ENCODE data around the gene TMEM270.
"Not testable (repeated sequence)": the region's sequence is repeated elsewhere in the genome, so short reads cannot be mapped to it uniquely, and the experiment has no call there.

TMEM270 gene

GRCh38 chr7:73860859-73861258, at the start of gene TMEM270:
Gene TMEM270 (plus strand): TSS chr7:73861159. CDS start chr7:73861195, 36 bp downstream.
- H3K27ac ChIP-seq (ENCODE audit: low read depth, low read length) = no peak within 1 kb of the TSS
- no peaks in the 10 kb centered on the region for H3K79me2 ChIP-seq (ENCODE audit: control insufficient read depth, insufficient read depth, low read length, unreplicated experiment)
- H2AFZ ChIP-seq (ENCODE audit: low read length, unreplicated experiment) = no peak within 1 kb of the TSS
- H3K4me1 ChIP-seq (ENCODE audit: control insufficient read depth, insufficient read depth, low read length, unreplicated experiment) = no peaks in the 10 kb centered on the region
- no peaks in the 10 kb centered on the region for H3K27me3 ChIP-seq (ENCODE audit: insufficient read depth, low read length)
- H3K36me3 ChIP-seq (ENCODE audit: insufficient read depth, low read length) = no peaks in the 10 kb centered on the region
- no peak within 1 kb of the TSS for H3K4me3 ChIP-seq (ENCODE audit: low read depth, low read length)

DNA sequence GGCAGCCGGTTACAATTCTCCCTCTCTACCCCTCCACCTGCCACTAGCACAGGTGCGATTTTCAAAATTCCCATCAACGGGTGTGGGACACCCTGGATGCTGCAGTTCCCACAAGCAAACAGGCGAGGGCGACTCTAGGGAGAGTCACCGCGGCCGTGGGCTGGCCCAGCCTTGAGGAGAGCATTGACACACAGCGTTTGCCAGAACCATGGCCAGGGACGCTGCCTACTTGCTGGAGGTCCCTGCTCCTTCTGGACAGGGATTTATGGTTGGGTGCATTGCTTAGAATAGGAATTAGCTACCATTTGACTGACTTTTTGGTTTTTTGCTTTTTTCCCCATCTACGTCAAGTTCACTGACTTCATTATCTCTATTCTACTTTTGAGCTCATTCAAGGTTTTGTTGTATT, 49.2 kb upstream of the TMEM270 start:
- Histone ChIP-seq H3K36me3 (ENCODE audit: insufficient read depth, low read length) (no peaks in the 10 kb centered on the region), H3K27me3 (ENCODE audit: insufficient read depth, low read length) (no peaks in the 10 kb centered on the region), H3K4me3 (ENCODE audit: low read depth, low read length) (no peak overlapping the region), H3K79me2 (ENCODE audit: control insufficient read depth, insufficient read depth, low read length, unreplicated experiment) (no peaks in the 10 kb centered on the region), H3K27ac (ENCODE audit: low read depth, low read length) (no peak overlapping the region), H3K4me1 (ENCODE audit: control insufficient read depth, insufficient read depth, low read length, unreplicated experiment) (no peaks in the 10 kb centered on the region), H2AFZ (ENCODE audit: low read length, unreplicated experiment) (no peak overlapping the region)

DNA sequence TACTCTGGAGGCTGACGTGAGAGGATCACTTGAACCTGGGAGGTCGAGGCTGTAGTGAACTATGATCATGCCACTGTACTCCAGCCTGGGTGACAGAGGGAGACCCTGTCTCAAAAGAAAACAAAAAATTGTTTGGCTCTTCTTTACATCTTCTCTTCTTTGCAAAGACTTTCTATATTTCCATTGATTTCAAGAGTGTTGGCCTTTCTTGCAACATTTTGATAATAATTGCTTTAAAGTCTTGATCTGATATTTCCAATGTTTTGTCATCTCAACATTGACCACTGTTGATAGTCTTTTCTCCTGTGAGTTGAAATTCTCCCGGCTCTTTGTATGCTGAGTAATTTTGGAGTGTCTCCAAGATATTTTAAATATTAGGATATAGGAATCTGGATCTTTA, 48.0 kb upstream of the TMEM270 start:
- no peaks in the 10 kb centered on the region for H3K4me1 ChIP-seq (ENCODE audit: control insufficient read depth, insufficient read depth, low read length, unreplicated experiment)
- no peaks in the 10 kb centered on the region for H3K79me2 ChIP-seq (ENCODE audit: control insufficient read depth, insufficient read depth, low read length, unreplicated experiment)
- H2AFZ ChIP-seq (ENCODE audit: low read length, unreplicated experiment) = no peak overlapping the region
- no peak overlapping the region for H3K27ac ChIP-seq (ENCODE audit: low read depth, low read length)
- no peaks in the 10 kb centered on the region for H3K36me3 ChIP-seq (ENCODE audit: insufficient read depth, low read length)
- H3K4me3 ChIP-seq (ENCODE audit: low read depth, low read length) = no peak overlapping the region
- H3K27me3 ChIP-seq (ENCODE audit: insufficient read depth, low read length) = no peaks in the 10 kb centered on the region

DNA sequence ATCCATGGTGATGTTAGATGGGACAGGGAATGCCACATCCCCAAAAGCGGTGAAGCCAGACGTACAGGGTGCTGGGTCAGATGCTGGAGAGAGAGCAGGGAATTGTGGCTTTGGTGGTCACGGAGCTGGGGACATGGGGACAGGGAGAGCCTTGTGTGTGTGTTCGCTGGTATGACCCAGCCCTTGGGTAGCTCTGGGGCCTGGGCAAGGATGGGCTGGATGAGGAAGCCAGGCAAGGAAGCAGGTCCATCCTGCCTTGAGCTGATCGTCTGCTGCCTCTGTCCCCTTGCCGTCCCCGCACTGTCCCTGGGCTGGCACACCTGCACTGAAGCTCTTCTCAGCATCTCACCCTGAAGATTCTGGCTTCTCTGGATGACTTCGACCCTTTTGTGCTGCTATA, 45.5 kb upstream of the TMEM270 start:
- no peaks in the 10 kb centered on the region for H3K27me3 ChIP-seq (ENCODE audit: insufficient read depth, low read length)
- H3K4me3 ChIP-seq (ENCODE audit: low read depth, low read length) = no peak overlapping the region
- H3K27ac ChIP-seq (ENCODE audit: low read depth, low read length) = no peak overlapping the region
- H3K36me3 ChIP-seq (ENCODE audit: insufficient read depth, low read length) = no peaks in the 10 kb centered on the region
- no peaks in the 10 kb centered on the region for H3K79me2 ChIP-seq (ENCODE audit: control insufficient read depth, insufficient read depth, low read length, unreplicated experiment)
- no peaks in the 10 kb centered on the region for H3K4me1 ChIP-seq (ENCODE audit: control insufficient read depth, insufficient read depth, low read length, unreplicated experiment)
- H2AFZ ChIP-seq (ENCODE audit: low read length, unreplicated experiment) = no peak overlapping the region

DNA sequence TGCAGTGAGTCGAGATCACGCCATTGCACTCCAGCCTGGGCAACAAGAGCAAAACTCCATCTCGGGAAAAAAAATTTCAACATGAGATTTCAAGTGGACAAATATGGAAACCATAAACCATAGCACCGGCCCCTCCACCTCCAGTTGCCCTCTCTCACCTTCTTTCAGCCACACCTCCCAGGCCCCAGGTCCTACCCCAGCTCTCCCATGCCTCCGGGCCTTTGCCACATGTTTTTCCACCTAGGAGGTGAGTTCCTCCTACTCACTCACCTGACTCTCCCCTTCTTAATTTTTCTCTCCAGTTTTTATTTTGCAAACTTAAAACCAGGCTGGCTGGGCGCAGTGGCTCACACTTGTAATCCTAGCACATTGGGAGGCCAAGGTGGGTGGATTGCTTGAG, 43.8 kb upstream of the TMEM270 start:
- Histone ChIP-seq H3K4me1 (ENCODE audit: control insufficient read depth, insufficient read depth, low read length, unreplicated experiment) (peaks cover 2% of the 10 kb centered on the region), H3K27ac (ENCODE audit: low read depth, low read length) (no peak overlapping the region), H2AFZ (ENCODE audit: low read length, unreplicated experiment) (no peak overlapping the region), H3K36me3 (ENCODE audit: insufficient read depth, low read length) (no peaks in the 10 kb centered on the region), H3K79me2 (ENCODE audit: control insufficient read depth, insufficient read depth, low read length, unreplicated experiment) (no peaks in the 10 kb centered on the region), H3K27me3 (ENCODE audit: insufficient read depth, low read length) (no peaks in the 10 kb centered on the region), H3K4me3 (ENCODE audit: low read depth, low read length) (no peak overlapping the region)

DNA sequence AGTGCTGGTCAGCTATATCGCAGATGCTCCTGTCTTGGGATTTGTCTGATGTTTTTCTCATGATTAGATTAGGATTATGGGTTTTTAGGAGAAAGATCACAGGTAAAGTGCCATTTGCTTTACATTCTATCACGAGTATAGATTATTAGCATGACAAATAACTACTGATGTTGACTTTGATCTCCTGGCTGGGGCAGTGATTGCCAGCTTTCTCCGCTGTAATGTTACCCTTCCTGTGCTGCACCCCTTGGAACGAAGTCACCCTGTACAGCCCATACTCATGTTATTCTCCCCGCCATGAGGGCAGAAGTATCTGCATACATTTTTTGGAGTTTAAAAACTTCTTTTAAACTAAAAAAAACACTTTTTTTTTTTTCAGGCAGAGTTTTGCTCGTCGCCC, 40.9 kb upstream of the TMEM270 start:
- Histone ChIP-seq H3K4me1 (ENCODE audit: control insufficient read depth, insufficient read depth, low read length, unreplicated experiment) (peaks cover 15% of the 10 kb centered on the region), H3K27me3 (ENCODE audit: insufficient read depth, low read length) (no peaks in the 10 kb centered on the region), H3K79me2 (ENCODE audit: control insufficient read depth, insufficient read depth, low read length, unreplicated experiment) (no peaks in the 10 kb centered on the region), H3K27ac (ENCODE audit: low read depth, low read length) (no peak overlapping the region), H2AFZ (ENCODE audit: low read length, unreplicated experiment) (no peak overlapping the region), H3K4me3 (ENCODE audit: low read depth, low read length) (no peak overlapping the region), H3K36me3 (ENCODE audit: insufficient read depth, low read length) (no peaks in the 10 kb centered on the region)

- not testable (repeated sequence) for H3K36me3 ChIP-seq (ENCODE audit: insufficient read depth, low read length); H3K27ac ChIP-seq (ENCODE audit: low read depth, low read length); H3K4me3 ChIP-seq (ENCODE audit: low read depth, low read length); H2AFZ ChIP-seq (ENCODE audit: low read length, unreplicated experiment); H3K79me2 ChIP-seq (ENCODE audit: control insufficient read depth, insufficient read depth, low read length, unreplicated experiment); H3K27me3 ChIP-seq (ENCODE audit: insufficient read depth, low read length)
- peaks cover 15% of the 10 kb centered on the region for H3K4me1 ChIP-seq (ENCODE audit: control insufficient read depth, insufficient read depth, low read length, unreplicated experiment)
These were observed 39.2 kb upstream of the TMEM270 start for GRCh38 chr7:73821597-73822285.

DNA sequence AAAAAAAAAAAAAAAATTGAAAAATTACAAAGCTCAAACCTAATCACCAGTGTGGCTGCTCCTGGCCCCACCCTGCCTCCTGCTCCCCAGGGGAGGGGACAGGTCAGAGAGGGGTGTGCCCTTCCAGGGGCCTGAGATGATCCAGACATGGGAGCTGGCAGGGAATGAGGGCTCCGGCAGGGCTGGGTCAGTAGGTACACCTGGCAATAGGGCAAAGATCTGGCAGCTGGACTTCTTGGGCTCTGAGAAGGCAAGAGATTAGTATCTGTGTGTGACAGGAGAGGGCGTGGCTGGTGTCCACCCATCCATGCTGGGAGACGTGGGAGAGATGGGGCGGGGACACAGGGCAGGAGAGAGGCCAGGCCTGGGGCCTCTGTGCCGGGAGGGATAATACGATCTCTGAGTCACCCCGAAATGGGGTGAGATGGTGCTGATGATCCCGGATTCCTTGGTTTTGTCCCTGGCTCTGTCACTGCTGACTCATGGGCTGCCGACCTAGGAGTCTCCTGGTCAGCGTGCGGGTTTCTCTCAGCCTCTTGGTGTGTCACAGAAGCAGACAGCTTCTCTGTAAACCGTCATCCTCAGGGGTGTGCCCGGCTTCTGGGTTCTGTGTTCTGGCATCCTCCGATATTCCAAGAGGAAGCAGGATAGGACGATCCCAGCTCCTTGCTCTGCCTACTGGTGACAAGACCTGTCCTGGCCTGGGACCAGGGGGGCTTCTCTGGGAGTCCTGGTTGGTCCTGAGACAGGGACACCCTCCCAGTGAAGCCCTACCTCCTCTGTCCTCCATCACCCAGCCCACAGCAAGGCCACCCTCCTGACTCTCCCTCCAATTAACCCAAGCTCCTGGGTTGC, 38.4 kb upstream of the TMEM270 start:
- Histone ChIP-seq H2AFZ (ENCODE audit: low read length, unreplicated experiment) (peak overlapping the region; percentile 18), H3K27ac (ENCODE audit: low read depth, low read length) (peak overlapping the region; percentile 76), H3K36me3 (ENCODE audit: insufficient read depth, low read length) (no peaks in the 10 kb centered on the region), H3K79me2 (ENCODE audit: control insufficient read depth, insufficient read depth, low read length, unreplicated experiment) (no peaks in the 10 kb centered on the region), H3K27me3 (ENCODE audit: insufficient read depth, low read length) (no peaks in the 10 kb centered on the region), H3K4me1 (ENCODE audit: control insufficient read depth, insufficient read depth, low read length, unreplicated experiment) (peaks cover 17% of the 10 kb centered on the region), H3K4me3 (ENCODE audit: low read depth, low read length) (0 out of 2 replicates have a peak overlapping the region, but pooled peaks have one; percentile 3)

GRCh38 chr7:73823257-73823656, 37.7 kb upstream of the TMEM270 start:
- Histone ChIP-seq H2AFZ (ENCODE audit: low read length, unreplicated experiment) (peak overlapping the region; percentile 18), H3K79me2 (ENCODE audit: control insufficient read depth, insufficient read depth, low read length, unreplicated experiment) (no peaks in the 10 kb centered on the region), H3K4me1 (ENCODE audit: control insufficient read depth, insufficient read depth, low read length, unreplicated experiment) (peaks cover 23% of the 10 kb centered on the region), H3K4me3 (ENCODE audit: low read depth, low read length) (0 out of 2 replicates have a peak overlapping the region, but pooled peaks have one; percentile 3), H3K27ac (ENCODE audit: low read depth, low read length) (peak overlapping the region; percentile 76), H3K36me3 (ENCODE audit: insufficient read depth, low read length) (no peaks in the 10 kb centered on the region), H3K27me3 (ENCODE audit: insufficient read depth, low read length) (no peaks in the 10 kb centered on the region)

DNA sequence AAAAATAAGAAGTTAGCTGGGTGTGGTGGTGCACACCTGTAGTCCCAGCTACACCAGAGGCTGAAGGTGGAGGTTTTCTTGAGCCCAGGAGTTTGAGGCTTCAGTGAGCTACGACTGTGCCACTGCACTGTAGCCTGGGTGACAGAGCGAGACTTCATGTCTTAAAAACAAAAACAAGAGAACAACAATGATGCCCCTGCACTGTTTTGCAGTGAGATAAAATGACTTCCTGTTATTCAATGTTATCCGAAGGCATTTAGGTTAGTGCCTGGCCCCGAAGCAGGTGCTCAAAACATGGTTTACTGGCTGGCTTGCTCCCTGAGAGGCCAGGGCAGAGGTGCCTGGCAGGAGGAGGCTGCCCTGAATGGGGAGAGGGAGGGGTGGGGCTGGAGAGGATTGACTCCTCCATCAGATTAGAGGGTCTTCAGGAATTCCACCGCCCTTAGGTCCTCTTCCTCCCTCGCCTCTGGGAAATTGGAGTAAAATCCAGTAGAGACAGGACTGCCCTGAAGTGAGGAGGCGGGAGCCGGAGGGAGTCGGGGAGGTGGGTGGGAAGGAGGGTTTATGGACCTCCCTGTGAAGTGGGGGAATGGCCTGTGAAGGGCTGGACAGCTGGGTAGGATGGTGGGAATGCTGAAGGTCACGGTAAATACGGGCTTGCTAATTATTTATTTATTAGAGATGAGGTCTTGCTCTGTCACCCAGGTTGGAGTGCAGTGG, 36.9 kb upstream of the TMEM270 start:
- no peaks in the 10 kb centered on the region for H3K27me3 ChIP-seq (ENCODE audit: insufficient read depth, low read length)
- no peak overlapping the region for H2AFZ ChIP-seq (ENCODE audit: low read length, unreplicated experiment)
- H3K36me3 ChIP-seq (ENCODE audit: insufficient read depth, low read length) = no peaks in the 10 kb centered on the region
- H3K4me3 ChIP-seq (ENCODE audit: low read depth, low read length) = no peak overlapping the region
- H3K27ac ChIP-seq (ENCODE audit: low read depth, low read length) = no peak overlapping the region
- H3K4me1 ChIP-seq (ENCODE audit: control insufficient read depth, insufficient read depth, low read length, unreplicated experiment) = peaks cover 26% of the 10 kb centered on the region
- no peaks in the 10 kb centered on the region for H3K79me2 ChIP-seq (ENCODE audit: control insufficient read depth, insufficient read depth, low read length, unreplicated experiment)
